HepG2 (cell line): ENCODE measurements around the gene NRN1L. TPM values are rescaled to one million over a fixed set of nuclear protein-coding genes. Genes with fewer than 3 reads are reported as not detected.
A peak's percentile ranks its signal among the peaks of the same experiment; 100 is the strongest.

Experiments
- ATF7-NPFF ChIP-seq: sonication (generic); formaldehyde crosslinking; IDR thresholded peaks from 2 replicates; pipeline ENCODE4 v1.8.1; 2023; ENCODE audit warnings: mild to moderate bottlenecking, low read depth, missing genetic modification reagents, moderate library complexity
- CBX1 ChIP-seq: IDR thresholded peaks from one replicate; pipeline ENCODE4 v1.6.1; 2016; ENCODE audit warnings: antibody characterized with exemption, low read depth
- KLF9 ChIP-seq: IDR thresholded peaks from 2 replicates; pipeline ENCODE4 v1.6.1; 2016; ENCODE audit warnings: low read depth
- MED8 ChIP-seq: sonication (generic); formaldehyde crosslinking; IDR thresholded peaks from 2 replicates; pipeline ENCODE4 v1.8.1; 2023; ENCODE audit warnings: mild to moderate bottlenecking, missing genetic modification reagents; ENCODE audit not compliant: insufficient replicate concordance
- MEIS1 ChIP-seq: sonication (generic); formaldehyde crosslinking; IDR thresholded peaks from 2 replicates; pipeline ENCODE4 v1.9.0; 2021; ENCODE audit warnings: mild to moderate bottlenecking, missing genetic modification reagents, moderate library complexity, borderline replicate concordance
- NFIB ChIP-seq: sonication (generic); formaldehyde crosslinking; IDR thresholded peaks from 2 replicates; pipeline ENCODE4 v1.9.0; 2021; ENCODE audit warnings: missing genetic modification reagents, mild to moderate bottlenecking, borderline replicate concordance
- NFYC ChIP-seq: IDR thresholded peaks from 2 replicates; pipeline ENCODE4 v1.6.1; 2016; ENCODE audit warnings: missing genetic modification reagents, missing compliant biosample characterization
- RFX1 ChIP-seq: fragments of 450-650 bp; IDR thresholded peaks from 2 replicates; pipeline ENCODE4 v1.6.1; 2017
- SP1 ChIP-seq, 2 experiments: fragments of 450-650 bp in 1 of 2; sonication (generic) in 1 of 2; formaldehyde crosslinking in 1 of 2; IDR thresholded peaks; 2 replicates each; pipeline versions ENCODE4 v1.4.0 to v1.6.1; 2016 to 2020; ENCODE audit warnings: missing genetic modification reagents in 1 of 2
- TMF1 ChIP-seq: sonication (generic); formaldehyde crosslinking; IDR thresholded peaks from 2 replicates; pipeline ENCODE4 v1.8.1; 2022; ENCODE audit warnings: low read depth, missing genetic modification reagents
- ZNF180 ChIP-seq: sonication (generic); formaldehyde crosslinking; IDR thresholded peaks from 2 replicates; pipeline ENCODE4 v1.4.0; 2020; ENCODE audit warnings: low read depth, missing genetic modification reagents, borderline replicate concordance
- ZNF432 ChIP-seq: sonication (generic); formaldehyde crosslinking; IDR thresholded peaks from 2 replicates; pipeline ENCODE4 v1.5.0; 2020; ENCODE audit warnings: missing genetic modification reagents, mild to moderate bottlenecking, borderline replicate concordance
- ZNF510 ChIP-seq: sonication (generic); formaldehyde crosslinking; IDR thresholded peaks from 2 replicates; pipeline ENCODE4 v1.4.0; 2020; ENCODE audit warnings: low read depth, mild to moderate bottlenecking, missing genetic modification reagents
- ZNF607 ChIP-seq: sonication (generic); formaldehyde crosslinking; IDR thresholded peaks from 2 replicates; pipeline ENCODE4 v1.5.1; 2020; ENCODE audit warnings: missing genetic modification reagents, mild to moderate bottlenecking, borderline replicate concordance
- ZNF879 ChIP-seq: sonication (generic); formaldehyde crosslinking; IDR thresholded peaks from 2 replicates; pipeline ENCODE4 v1.8.1; 2023; ENCODE audit warnings: missing genetic modification reagents
- polyA plus RNA-seq, 8 experiments: library from polyadenylated mRNA; depleted of rRNA in 3 of 8; stranded (reverse) in 7 of 8; unstranded in 1 of 8; fragments of >200 nt; fragmentation: Illumina TruSeq in 4 of 8; extraction: Trizol in 4 of 8; gene quantifications; 2 replicates each; pipeline versions ENCODE4 v1.2.1 to v1.2.3, GENCODE V29; 2011 to 2016; ENCODE audit warnings: low read depth in 4 of 8, missing spikeins in 1 of 8, mixed read lengths in 1 of 8; ENCODE audit not compliant: insufficient read depth in 1 of 8
- total RNA-seq, 5 experiments: library from RNA; depleted of rRNA; stranded (reverse); fragments of >200 nt; fragmentation: Illumina TruSeq; extraction: Trizol; gene quantifications; 2 replicates each; pipeline ENCODE4 v1.2.3, GENCODE V29; 2016; ENCODE audit warnings: low read depth in 1 of 5
- TF ChIP-seq, protein P1 (sequence below): sonication (generic); formaldehyde crosslinking; IDR thresholded peaks from 2 replicates; pipeline ENCODE4 v1.4.0; 2020; ENCODE audit warnings: missing genetic modification reagents
- TF ChIP-seq, protein P2 (sequence below), 2 experiments: sonication (generic) in 1 of 2; formaldehyde crosslinking in 1 of 2; IDR thresholded peaks; 2 replicates each; pipeline versions ENCODE4 v1.6.1 to v1.9.0; 2014 to 2022; ENCODE audit warnings: antibody characterized with exemption in 1 of 2, borderline replicate concordance in 1 of 2, inconsistent platforms in 1 of 2, low read depth in 1 of 2, missing genetic modification reagents in 1 of 2
- TF ChIP-seq, protein P3 (sequence below): fragments of 450-650 bp; IDR thresholded peaks from 2 replicates; pipeline ENCODE4 v1.6.1; 2017
- TF ChIP-seq, protein P4 (sequence below): sonication (generic); formaldehyde crosslinking; IDR thresholded peaks from 2 replicates; pipeline ENCODE4 v1.4.0; 2020; ENCODE audit warnings: missing genetic modification reagents

Gene NRN1L
- total and polyA plus RNA-seq, 2 of the 13 experiments (the other 11 are each of a cell fraction or from before 2014, with no cell fraction given) = 0.53 to 1.2 TPM

- TF ChIP-seq, protein P1, sequence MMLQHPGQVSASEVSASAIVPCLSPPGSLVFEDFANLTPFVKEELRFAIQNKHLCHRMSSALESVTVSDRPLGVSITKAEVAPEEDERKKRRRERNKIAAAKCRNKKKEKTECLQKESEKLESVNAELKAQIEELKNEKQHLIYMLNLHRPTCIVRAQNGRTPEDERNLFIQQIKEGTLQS (CRISPR knock-in tag) = 0 out of 2 replicates have a peak, but pooled peaks have one; percentile 54
- TF ChIP-seq TMF1 (peak; percentile 88), KLF9 (CRISPR knock-in tag) (no peak), MEIS1 (CRISPR knock-in tag) (no peak; the same call in none of the 2 replicates), ZNF879 (CRISPR knock-in tag) (no peak), ZNF180 (no peak), SP1 (IDR thresholded peaks at IDR 0.05) (no peak), SP1 (CRISPR knock-in tag; IDR thresholded peaks at IDR 0.05) (peak; percentile 96), ZNF607 (CRISPR knock-in tag) (peak; percentile 72; the same call in 1 of the 2 replicates), CBX1 (no peak), NFIB (CRISPR knock-in tag) (no peak), NFYC (CRISPR knock-in tag) (peak; percentile 78), ZNF432 (CRISPR knock-in tag) (no peak), RFX1 (no peak), ATF7-NPFF (CRISPR knock-in tag) (peak; percentile 96), ZNF510 (CRISPR knock-in tag) (0 out of 2 replicates have a peak, but pooled peaks have one; percentile 48), MED8 (CRISPR knock-in tag) (no peak)
- TF ChIP-seq, protein P2, sequence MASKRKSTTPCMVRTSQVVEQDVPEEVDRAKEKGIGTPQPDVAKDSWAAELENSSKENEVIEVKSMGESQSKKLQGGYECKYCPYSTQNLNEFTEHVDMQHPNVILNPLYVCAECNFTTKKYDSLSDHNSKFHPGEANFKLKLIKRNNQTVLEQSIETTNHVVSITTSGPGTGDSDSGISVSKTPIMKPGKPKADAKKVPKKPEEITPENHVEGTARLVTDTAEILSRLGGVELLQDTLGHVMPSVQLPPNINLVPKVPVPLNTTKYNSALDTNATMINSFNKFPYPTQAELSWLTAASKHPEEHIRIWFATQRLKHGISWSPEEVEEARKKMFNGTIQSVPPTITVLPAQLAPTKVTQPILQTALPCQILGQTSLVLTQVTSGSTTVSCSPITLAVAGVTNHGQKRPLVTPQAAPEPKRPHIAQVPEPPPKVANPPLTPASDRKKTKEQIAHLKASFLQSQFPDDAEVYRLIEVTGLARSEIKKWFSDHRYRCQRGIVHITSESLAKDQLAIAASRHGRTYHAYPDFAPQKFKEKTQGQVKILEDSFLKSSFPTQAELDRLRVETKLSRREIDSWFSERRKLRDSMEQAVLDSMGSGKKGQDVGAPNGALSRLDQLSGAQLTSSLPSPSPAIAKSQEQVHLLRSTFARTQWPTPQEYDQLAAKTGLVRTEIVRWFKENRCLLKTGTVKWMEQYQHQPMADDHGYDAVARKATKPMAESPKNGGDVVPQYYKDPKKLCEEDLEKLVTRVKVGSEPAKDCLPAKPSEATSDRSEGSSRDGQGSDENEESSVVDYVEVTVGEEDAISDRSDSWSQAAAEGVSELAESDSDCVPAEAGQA (IDR thresholded peaks at IDR 0.05; ENCODE audit: low read depth) = peak; percentile 97
- TF ChIP-seq, protein P2 (CRISPR knock-in tag; IDR thresholded peaks at IDR 0.05; ENCODE audit: borderline replicate concordance) = peak; percentile 96
- TF ChIP-seq, protein P3, sequence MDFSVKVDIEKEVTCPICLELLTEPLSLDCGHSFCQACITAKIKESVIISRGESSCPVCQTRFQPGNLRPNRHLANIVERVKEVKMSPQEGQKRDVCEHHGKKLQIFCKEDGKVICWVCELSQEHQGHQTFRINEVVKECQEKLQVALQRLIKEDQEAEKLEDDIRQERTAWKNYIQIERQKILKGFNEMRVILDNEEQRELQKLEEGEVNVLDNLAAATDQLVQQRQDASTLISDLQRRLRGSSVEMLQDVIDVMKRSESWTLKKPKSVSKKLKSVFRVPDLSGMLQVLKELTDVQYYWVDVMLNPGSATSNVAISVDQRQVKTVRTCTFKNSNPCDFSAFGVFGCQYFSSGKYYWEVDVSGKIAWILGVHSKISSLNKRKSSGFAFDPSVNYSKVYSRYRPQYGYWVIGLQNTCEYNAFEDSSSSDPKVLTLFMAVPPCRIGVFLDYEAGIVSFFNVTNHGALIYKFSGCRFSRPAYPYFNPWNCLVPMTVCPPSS = no peak
- TF ChIP-seq, protein P4, sequence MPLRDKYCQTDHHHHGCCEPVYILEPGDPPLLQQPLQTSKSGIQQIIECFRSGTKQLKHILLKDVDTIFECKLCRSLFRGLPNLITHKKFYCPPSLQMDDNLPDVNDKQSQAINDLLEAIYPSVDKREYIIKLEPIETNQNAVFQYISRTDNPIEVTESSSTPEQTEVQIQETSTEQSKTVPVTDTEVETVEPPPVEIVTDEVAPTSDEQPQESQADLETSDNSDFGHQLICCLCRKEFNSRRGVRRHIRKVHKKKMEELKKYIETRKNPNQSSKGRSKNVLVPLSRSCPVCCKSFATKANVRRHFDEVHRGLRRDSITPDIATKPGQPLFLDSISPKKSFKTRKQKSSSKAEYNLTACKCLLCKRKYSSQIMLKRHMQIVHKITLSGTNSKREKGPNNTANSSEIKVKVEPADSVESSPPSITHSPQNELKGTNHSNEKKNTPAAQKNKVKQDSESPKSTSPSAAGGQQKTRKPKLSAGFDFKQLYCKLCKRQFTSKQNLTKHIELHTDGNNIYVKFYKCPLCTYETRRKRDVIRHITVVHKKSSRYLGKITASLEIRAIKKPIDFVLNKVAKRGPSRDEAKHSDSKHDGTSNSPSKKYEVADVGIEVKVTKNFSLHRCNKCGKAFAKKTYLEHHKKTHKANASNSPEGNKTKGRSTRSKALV (CRISPR knock-in tag) = peak; percentile 53; the same call in 1 of the 2 replicates
These were observed 8.4 kb downstream of the NRN1L start, which contains the start of gene PSKH1 (continued) for GRCh38 chr16:67892899-67893742.
